Esophagus squamous epithelium (tissue), 4 donors: ENCODE results near the gene RALBP1.

Experiments
- POLR2A ChIP-seq, 4 donors: fragments of 450-650 bp; IDR thresholded peaks; one replicate each; pipeline ENCODE4 v1.6.1; 2017; ENCODE audit warnings: antibody characterized with exemption in 4 of 4, mild to moderate bottlenecking in 4 of 4, moderate library complexity in 3 of 4
- TF ChIP-seq, protein P1 (sequence below), 6 experiments: fragments of 450-650 bp in 4 of 6; fragments of 200-600 bp in 2 of 6; sonication (generic) in 2 of 6; IDR thresholded peaks; one replicate each; pipeline ENCODE4 v1.5.1; 2016 to 2019; ENCODE audit warnings: antibody characterized with exemption in 6 of 6, mild to moderate bottlenecking in 4 of 6, moderate library complexity in 4 of 6

DNA sequence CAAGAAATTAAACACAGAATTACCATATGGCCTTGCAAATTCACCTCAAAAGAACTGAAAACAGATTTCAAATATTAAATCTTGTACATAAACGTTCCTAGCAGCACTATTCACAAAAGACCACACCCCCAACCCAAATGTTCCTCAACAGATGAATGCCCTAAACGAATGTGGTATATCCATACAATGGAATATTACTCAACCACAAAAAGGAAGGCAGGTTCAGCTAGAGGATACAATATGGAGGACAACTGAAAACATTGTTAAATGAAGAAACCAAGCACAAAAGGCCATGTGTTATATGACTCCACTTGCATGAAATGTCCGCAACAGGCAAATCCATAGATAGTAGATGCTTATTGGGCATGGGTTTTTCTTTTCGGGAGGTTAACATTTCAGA, 77.3 kb downstream of the RALBP1 start:
- TF ChIP-seq, protein P1, sequence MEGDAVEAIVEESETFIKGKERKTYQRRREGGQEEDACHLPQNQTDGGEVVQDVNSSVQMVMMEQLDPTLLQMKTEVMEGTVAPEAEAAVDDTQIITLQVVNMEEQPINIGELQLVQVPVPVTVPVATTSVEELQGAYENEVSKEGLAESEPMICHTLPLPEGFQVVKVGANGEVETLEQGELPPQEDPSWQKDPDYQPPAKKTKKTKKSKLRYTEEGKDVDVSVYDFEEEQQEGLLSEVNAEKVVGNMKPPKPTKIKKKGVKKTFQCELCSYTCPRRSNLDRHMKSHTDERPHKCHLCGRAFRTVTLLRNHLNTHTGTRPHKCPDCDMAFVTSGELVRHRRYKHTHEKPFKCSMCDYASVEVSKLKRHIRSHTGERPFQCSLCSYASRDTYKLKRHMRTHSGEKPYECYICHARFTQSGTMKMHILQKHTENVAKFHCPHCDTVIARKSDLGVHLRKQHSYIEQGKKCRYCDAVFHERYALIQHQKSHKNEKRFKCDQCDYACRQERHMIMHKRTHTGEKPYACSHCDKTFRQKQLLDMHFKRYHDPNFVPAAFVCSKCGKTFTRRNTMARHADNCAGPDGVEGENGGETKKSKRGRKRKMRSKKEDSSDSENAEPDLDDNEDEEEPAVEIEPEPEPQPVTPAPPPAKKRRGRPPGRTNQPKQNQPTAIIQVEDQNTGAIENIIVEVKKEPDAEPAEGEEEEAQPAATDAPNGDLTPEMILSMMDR (IDR thresholded peaks at IDR 0.05) = no peak
- no peak for TF ChIP-seq POLR2A (IDR thresholded peaks at IDR 0.05)
